GM13976 (cell line): ENCODE data around the gene HIVEP3.

Source experiments
- DNase-seq: peaks from one replicate; pipeline ENCODE4 v3.0.0; 2012; ENCODE audit warnings: low spot score
- in situ Hi-C: fragments of 300-500 bp; cut with MboI; formaldehyde crosslinking; loops from one replicate; pipeline ENCODE4 v1.12.0; 2022; ENCODE audit warnings: low sequenced_read_pairs, mixed read lengths, inconsistent platforms; ENCODE audit not compliant: unreplicated experiment
- TF ChIP-seq, protein P1 (sequence below): IDR thresholded peaks from 2 replicates; pipeline ENCODE4 v1.5.1; 2012; ENCODE audit warnings: borderline replicate concordance, mild to moderate bottlenecking; ENCODE audit not compliant: insufficient read depth; ENCODE audit errors: extremely low read depth, missing control alignments, control extremely low read depth

HIVEP3 gene

DNA sequence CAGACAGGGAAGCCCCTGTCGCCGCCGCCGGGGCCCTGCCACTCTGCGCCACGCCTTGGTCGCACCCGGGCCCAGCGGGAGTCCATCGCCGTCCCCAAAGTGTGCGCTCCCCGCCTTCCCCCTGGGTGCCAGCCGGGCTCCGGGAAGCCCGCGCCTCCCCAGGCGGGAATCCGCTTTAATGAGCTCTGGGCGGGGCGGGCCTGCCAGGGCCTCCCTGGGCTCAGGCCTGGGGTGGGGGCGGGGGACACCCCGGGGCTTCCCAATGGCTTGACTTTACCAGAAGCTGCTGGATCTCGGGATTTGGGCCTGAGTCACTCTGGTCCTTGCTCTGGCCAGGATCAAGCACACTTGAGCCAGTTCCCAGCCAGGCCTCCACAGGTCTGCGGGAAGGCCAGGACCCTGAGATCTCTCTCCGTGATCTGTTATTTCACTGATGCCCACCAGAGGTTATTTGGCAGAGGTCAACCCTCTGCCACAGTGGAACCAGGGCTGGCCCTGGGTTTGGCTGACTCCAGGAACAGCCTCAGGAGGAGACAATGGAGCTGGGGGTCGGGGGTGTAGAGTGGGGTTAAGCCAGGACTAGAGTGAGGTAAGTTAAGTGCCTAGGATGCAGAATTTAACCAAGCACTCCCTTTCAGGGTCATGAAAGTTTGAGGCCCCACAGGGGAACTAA lies 255.8 kb downstream of the HIVEP3 start:
- DNase-seq = no peak
- TF ChIP-seq, protein P1, sequence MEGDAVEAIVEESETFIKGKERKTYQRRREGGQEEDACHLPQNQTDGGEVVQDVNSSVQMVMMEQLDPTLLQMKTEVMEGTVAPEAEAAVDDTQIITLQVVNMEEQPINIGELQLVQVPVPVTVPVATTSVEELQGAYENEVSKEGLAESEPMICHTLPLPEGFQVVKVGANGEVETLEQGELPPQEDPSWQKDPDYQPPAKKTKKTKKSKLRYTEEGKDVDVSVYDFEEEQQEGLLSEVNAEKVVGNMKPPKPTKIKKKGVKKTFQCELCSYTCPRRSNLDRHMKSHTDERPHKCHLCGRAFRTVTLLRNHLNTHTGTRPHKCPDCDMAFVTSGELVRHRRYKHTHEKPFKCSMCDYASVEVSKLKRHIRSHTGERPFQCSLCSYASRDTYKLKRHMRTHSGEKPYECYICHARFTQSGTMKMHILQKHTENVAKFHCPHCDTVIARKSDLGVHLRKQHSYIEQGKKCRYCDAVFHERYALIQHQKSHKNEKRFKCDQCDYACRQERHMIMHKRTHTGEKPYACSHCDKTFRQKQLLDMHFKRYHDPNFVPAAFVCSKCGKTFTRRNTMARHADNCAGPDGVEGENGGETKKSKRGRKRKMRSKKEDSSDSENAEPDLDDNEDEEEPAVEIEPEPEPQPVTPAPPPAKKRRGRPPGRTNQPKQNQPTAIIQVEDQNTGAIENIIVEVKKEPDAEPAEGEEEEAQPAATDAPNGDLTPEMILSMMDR = no peak
- in situ Hi-C loops = no loop called here

DNA sequence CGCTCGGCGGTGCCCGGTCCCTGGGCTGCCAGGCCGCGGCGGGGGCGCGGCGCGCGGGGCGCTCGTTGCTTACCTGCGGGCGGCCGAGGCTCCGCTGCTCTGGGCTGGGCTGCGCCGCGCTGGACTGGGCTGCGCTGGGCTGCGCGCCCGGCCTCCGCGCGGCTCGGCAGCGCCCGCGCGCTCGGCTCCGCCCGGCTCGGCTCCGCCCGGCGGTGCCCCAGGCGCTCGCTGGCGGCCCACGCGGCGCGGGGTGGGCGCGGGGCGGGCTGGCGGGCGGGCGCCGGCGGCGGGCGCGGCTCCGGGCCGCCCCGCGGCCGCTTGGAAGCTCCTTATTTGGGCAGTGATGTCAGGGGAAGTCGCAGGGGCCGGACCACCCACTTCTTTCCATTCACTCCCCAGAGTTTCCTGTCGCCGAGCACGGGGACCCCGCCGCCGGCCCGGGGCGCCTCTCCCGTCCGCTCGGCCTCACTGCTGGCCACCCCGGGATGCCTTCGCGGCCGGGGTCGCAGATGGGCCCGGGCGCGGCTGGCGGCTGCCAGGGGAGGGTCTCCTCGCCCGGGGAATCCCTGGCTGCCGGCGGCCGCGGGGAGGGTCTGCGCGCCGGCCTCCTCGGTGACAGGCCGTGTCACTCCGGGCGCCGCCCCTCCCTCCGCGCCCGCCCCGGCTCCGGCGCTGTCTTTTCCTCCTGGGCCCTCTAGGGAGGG lies 256.5 kb downstream of the HIVEP3 start:
- peak; percentile 93 for DNase-seq
- TF ChIP-seq, protein P1 = no peak
- in situ Hi-C loops = no loop called here

DNA sequence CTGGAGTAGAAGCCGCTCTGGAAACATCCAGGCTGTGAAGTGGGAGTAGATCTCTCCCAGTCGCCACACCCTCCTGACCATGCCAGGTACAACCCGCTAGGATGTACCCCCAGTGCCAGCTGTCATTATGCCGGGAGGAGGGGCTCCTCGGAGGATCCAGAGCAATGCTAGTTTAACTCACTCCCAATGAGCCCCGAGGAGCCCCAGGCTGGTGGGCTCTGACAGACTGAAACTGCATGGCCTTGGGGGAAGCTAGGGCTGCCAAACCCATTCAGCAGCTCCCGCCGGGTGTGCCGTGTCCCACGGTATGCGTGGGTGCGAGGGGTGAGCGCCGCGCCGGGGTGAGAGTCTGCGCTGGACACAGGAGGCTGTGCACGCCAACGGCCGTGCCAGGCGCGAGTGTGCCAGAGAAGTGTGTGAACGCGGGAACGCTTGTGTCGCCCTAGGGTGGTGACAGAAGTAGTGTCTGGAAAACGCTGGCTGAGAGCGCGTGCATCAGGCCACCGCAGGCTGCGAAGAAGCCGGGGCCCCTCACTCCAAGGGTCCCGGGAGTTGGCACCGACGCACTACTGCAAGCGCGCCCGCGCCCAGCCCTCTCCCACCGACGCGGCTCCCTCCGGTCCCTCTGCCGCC lies 257.2 kb downstream of the HIVEP3 start:
- DNase-seq = peak; percentile 48
- TF ChIP-seq, protein P1 = no peak
- in situ Hi-C loops = no loop called here

DNA sequence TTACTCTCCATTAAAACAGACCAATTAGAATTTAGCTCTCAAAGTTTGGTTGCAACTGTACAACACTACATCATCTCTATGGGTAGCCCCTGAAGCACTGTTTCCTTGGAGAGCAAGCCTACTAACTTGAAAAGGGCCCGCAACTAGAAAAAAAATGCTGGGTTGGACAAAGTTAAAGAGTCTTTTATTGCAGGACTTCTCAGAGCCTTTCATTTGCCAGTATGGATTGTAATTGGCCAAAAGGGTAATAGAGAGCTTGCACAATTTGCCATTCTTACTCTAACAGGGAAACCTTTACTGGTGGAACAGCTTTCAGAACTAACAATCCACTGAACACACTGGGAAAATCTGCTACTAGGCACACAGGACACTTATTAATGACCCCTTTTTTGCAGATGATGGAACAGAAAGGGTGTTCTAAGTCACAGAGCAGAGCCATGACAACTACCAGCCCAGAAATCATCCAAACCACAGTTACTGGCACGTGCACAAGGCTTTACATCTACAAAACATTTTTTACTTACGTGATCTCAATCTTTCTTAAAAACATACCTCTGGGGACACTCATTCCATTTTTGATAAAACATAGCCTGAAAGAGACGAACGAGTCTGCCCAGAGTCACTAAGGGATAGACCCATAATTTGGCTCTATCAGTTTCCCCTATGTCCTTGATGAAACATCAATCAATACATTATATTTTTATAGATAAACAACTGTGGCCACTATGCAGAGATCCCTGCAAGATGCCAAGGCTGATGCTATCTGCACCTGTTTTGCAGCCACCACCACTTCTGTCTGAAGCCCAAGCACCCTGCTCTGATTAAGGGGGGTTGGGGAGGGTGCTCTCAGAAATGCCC lies 257.9 kb downstream of the HIVEP3 start:
- in situ Hi-C loops = no loop called here
- DNase-seq = no peak
- TF ChIP-seq, protein P1 = no peak

DNA sequence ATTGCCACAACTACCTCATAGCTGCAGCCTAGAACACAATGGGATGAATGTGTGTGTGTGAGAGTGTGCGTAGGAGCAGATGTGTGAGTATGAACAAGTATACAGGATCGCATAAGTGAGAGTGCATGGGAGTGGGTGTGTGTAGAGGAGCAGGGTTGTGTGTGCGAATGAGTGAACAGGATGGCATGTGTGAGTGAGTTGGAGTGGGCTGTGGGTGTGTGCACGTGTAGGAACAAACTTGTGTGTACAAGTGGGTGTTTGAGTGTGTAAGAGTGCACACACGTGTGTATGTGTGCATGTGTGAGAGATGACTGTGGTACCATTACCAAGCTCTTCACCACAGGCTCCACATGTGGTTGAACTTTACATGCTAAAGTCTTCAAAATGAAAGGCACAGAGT lies 258.8 kb downstream of the HIVEP3 start:
- TF ChIP-seq, protein P1 = no peak
- in situ Hi-C loops = no loop called here
- no peak for DNase-seq

DNA sequence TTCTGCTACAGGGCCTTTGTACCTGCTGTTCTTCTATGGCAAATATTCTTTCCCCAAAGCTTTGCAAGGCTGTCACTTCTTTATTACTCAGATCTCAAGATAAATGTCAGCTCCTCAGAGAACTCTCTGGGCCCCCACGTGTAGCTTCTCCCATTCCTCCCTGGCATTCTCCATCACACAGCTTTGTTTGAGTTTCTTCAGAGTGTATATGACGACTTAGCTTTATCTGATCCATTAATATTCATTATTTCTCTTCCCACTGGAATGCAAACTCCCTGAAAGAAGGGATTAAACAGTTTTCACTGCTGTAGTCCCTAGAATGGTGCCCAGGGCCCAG lies 259.6 kb downstream of the HIVEP3 start:
- TF ChIP-seq, protein P1 = no peak
- in situ Hi-C loops = no loop called here

More for the DNA sequence above, 259.6 kb downstream of the HIVEP3 start:
- DNase-seq = no peak
